ENCODE results near the gene PRR12.

DNA sequence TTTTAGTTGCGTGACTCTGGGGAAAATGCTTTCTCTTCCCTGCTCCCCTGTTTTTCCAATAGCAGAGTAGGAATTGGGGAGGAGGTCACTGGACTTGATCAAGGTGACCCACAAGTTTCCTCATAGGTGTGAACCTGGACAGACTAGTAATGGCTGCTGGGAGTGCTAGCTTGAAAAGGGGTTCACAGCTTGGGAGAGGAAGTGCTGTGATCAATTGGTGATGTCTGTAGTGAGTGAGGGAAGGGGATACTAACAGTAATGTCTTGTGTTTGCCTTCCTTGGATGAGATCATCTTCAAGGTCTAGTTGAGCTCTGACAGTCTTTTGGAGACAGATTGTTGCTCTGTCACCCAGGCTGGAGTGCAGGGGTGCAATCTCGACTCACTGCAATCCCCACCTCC is 76.5 kb downstream of the PRR12 start:
- TF ChIP-seq, protein P1, sequence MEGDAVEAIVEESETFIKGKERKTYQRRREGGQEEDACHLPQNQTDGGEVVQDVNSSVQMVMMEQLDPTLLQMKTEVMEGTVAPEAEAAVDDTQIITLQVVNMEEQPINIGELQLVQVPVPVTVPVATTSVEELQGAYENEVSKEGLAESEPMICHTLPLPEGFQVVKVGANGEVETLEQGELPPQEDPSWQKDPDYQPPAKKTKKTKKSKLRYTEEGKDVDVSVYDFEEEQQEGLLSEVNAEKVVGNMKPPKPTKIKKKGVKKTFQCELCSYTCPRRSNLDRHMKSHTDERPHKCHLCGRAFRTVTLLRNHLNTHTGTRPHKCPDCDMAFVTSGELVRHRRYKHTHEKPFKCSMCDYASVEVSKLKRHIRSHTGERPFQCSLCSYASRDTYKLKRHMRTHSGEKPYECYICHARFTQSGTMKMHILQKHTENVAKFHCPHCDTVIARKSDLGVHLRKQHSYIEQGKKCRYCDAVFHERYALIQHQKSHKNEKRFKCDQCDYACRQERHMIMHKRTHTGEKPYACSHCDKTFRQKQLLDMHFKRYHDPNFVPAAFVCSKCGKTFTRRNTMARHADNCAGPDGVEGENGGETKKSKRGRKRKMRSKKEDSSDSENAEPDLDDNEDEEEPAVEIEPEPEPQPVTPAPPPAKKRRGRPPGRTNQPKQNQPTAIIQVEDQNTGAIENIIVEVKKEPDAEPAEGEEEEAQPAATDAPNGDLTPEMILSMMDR (IDR thresholded peaks at IDR 0.05): no peak
- TF ChIP-seq POLR2A (IDR thresholded peaks at IDR 0.05): no peak
- no peak for TF ChIP-seq POLR2AphosphoS5 (IDR thresholded peaks at IDR 0.05)

Data from upper lobe of left lung (tissue), 4 donors.